AG04450 (cell line): Measurements from ENCODE around the gene FAM53B. TPM values are rescaled to one million over a fixed set of nuclear protein-coding genes. Genes with fewer than 3 reads are reported as not detected.

Experiments used
- CTCF ChIA-PET: fragments of 300-600, 350-600 bp; formaldehyde crosslinking; extraction: SDS; loops from one replicate; lab custom pipeline; 2022; ENCODE audit warnings: antibody characterized with exemption, inconsistent platforms; lab: Charles Lee
- POLR2A ChIA-PET: fragments of 350-600 bp; formaldehyde crosslinking; extraction: SDS; loops from one replicate; lab custom pipeline; 2021; ENCODE audit warnings: antibody characterized with exemption, inconsistent platforms; lab: Yijun Ruan, JAX
- DNase-seq: peaks from one replicate; pipeline ENCODE4 v3.0.0-alpha.2; 2011; ENCODE audit warnings: low read depth, low spot score
- H3K27ac ChIP-seq: one replicate; pipeline ENCODE4 v1.5.1; 2012; ENCODE audit warnings: low read depth, low read length, control low read depth
- H3K27me3 ChIP-seq: one replicate; pipeline ENCODE4 v1.6.0; 2012; ENCODE audit warnings: low read length; ENCODE audit not compliant: control insufficient read depth, insufficient read depth
- H3K4me3 ChIP-seq: 2 replicates; pipeline ENCODE4 v1.5.1; 2011; ENCODE audit warnings: mild to moderate bottlenecking, low read depth, low read length, control low read depth
- H3K9me3 ChIP-seq: 2 replicates; pipeline ENCODE4 v1.5.1; 2012; ENCODE audit warnings: low read length; ENCODE audit not compliant: control insufficient read depth, insufficient read depth
- polyA plus RNA-seq: library from polyadenylated mRNA; depleted of rRNA; stranded (reverse); fragments of >200 nt; gene quantifications from 2 replicates; pipeline ENCODE4 v1.2.3, GENCODE V29; 2011
- TF ChIP-seq, protein P1 (sequence below): IDR thresholded peaks from 2 replicates; pipeline ENCODE4 v1.5.1; 2011; ENCODE audit warnings: low read depth, low read length, control low read depth, inconsistent platforms

The FAM53B gene
- polyA plus RNA-seq, 1 experiment: 4.1 TPM

GRCh38 chr10:124643330-124644009 lies 100.7 kb downstream of the FAM53B start:
- Histone ChIP-seq H3K9me3 (no peaks in the 10 kb centered on the region; the same call in 1 of the 2 replicates), H3K4me3 (no peak overlapping the region), H3K27me3 (no peaks in the 10 kb centered on the region), H3K27ac (no peak overlapping the region)
- ChIA-PET POLR2A (no interaction called here), CTCF (no interaction called here)
- TF ChIP-seq, protein P1, sequence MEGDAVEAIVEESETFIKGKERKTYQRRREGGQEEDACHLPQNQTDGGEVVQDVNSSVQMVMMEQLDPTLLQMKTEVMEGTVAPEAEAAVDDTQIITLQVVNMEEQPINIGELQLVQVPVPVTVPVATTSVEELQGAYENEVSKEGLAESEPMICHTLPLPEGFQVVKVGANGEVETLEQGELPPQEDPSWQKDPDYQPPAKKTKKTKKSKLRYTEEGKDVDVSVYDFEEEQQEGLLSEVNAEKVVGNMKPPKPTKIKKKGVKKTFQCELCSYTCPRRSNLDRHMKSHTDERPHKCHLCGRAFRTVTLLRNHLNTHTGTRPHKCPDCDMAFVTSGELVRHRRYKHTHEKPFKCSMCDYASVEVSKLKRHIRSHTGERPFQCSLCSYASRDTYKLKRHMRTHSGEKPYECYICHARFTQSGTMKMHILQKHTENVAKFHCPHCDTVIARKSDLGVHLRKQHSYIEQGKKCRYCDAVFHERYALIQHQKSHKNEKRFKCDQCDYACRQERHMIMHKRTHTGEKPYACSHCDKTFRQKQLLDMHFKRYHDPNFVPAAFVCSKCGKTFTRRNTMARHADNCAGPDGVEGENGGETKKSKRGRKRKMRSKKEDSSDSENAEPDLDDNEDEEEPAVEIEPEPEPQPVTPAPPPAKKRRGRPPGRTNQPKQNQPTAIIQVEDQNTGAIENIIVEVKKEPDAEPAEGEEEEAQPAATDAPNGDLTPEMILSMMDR: no peak
- no peak for DNase-seq

DNA sequence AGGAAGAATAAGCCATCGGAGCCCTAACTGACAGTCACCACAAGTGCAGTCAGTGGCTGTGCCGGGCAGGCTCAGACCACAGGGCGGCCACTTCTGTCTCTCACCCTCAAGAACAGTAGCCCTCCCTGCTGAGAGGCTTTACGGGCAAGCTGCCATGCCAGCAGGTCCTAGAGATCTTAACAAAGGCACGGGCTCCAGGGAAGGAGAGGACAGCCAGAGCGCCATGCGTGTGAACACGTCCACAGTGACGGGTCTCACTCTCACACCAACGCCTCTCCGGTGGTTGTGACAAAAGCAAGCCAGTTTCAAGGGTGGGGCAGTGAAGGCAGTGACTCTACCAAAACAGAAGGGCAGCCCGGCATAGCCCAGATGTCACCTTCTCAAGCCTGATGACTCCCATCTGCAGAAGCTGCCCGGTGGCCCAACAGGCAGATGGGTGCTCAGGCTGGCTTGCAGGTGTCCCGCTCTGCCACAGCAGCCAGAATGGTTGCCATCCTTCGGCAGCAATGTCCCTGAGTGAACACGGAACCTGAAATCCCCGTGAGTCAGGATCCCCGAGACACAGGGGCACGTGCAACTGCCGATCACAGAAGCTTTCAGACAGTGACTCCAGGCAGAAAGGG lies 102.0 kb downstream of the FAM53B start:
- ChIA-PET CTCF (no interaction called here), POLR2A (no interaction called here)
- DNase-seq: no peak
- Histone ChIP-seq H3K27ac (no peak overlapping the region), H3K9me3 (no peaks in the 10 kb centered on the region; the same call in 1 of the 2 replicates), H3K4me3 (no peak overlapping the region), H3K27me3 (no peaks in the 10 kb centered on the region)
- TF ChIP-seq, protein P1: no peak

DNA sequence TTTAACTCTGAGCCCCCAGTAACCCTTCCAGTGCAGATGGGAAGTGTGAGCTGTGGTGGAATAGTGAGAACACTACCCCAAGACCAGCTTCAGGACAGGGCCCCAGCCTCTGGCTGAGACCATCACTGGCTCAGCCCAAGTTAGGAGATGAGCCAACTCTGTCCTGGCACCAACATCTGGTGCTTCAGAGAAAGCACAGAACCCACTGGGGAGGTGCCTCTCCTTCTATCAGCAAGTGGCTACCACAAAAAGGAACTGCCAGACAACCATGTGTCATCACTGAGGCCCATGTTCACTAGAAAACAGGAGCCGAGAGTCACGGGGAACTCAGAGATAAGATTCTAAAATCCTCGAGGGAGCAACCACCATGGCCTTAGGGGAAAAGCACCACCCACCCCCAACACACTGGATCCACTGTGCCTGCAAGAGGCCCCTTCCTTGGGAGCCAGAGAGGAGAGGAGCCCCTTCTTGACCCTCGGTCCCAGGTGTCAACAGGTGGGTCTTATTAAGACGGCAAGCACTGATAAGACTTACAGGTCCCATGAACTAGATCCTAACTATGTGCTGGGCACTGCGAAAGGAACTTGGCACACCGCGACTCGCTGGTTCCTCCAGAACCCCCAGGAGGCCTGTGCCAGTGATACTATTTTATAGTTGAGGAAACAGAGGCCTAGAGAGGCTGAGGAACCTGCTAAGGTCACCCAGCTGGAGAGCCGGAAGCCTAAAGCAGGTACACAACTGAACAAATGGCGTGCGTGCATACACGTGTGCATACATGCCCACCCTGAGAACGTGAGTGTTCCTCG lies 102.7 kb downstream of the FAM53B start:
- no peak overlapping the region for H3K4me3 ChIP-seq
- ChIA-PET CTCF (no interaction called here), POLR2A (no interaction called here)
- DNase-seq: no peak
- no peaks in the 10 kb centered on the region; the same call in 1 of the 2 replicates for H3K9me3 ChIP-seq
- no peaks in the 10 kb centered on the region for H3K27me3 ChIP-seq
- TF ChIP-seq, protein P1: no peak
- H3K27ac ChIP-seq: no peak overlapping the region

GRCh38 chr10:124640538-124641231 lies 103.5 kb downstream of the FAM53B start:
- ChIA-PET CTCF (no interaction called here), POLR2A (no interaction called here)
- no peaks in the 10 kb centered on the region for H3K27me3 ChIP-seq
- H3K27ac ChIP-seq: no peak overlapping the region
- no peaks in the 10 kb centered on the region; the same call in 1 of the 2 replicates for H3K9me3 ChIP-seq
- no peak overlapping the region for H3K4me3 ChIP-seq
- TF ChIP-seq, protein P1: no peak
- DNase-seq: no peak
